WERI-Rb-1 (cell line): ENCODE data around the gene SCARF2.

Experiments
- DNase-seq: peaks from one replicate; pipeline ENCODE4 v3.0.0-alpha.2; 2020
- H3K27ac ChIP-seq: fragments of 250-450 bp; sonication (Bioruptor Pico); 2 replicates; pipeline ENCODE4 v1.5.1; 2020; ENCODE audit warnings: mild to moderate bottlenecking, moderate library complexity
- H3K27me3 ChIP-seq: fragments of 250-450 bp; sonication (Bioruptor Pico); 2 replicates; pipeline ENCODE4 v1.5.1; 2021; ENCODE audit warnings: mild to moderate bottlenecking, low read depth, moderate library complexity; ENCODE audit not compliant: insufficient read depth, severe bottlenecking
- H3K36me3 ChIP-seq: fragments of 250-450 bp; sonication (Bioruptor Pico); 2 replicates; pipeline ENCODE4 v1.5.1; 2020; ENCODE audit warnings: mild to moderate bottlenecking, moderate library complexity
- H3K4me3 ChIP-seq: 2 replicates; pipeline ENCODE4 v1.5.1; 2011; ENCODE audit warnings: low read depth, mild to moderate bottlenecking, control low read depth, low read length
- H3K9me3 ChIP-seq: fragments of 250-450 bp; sonication (Bioruptor Pico); 2 replicates; pipeline ENCODE4 v1.5.1; 2021; ENCODE audit warnings: mild to moderate bottlenecking, moderate library complexity; ENCODE audit not compliant: severe bottlenecking
- TF ChIP-seq, protein P1 (sequence below): IDR thresholded peaks from 2 replicates; pipeline ENCODE4 v1.5.1; 2011; ENCODE audit warnings: low read depth, mild to moderate bottlenecking, control low read depth, inconsistent platforms, low read length

SCARF2 gene

DNA sequence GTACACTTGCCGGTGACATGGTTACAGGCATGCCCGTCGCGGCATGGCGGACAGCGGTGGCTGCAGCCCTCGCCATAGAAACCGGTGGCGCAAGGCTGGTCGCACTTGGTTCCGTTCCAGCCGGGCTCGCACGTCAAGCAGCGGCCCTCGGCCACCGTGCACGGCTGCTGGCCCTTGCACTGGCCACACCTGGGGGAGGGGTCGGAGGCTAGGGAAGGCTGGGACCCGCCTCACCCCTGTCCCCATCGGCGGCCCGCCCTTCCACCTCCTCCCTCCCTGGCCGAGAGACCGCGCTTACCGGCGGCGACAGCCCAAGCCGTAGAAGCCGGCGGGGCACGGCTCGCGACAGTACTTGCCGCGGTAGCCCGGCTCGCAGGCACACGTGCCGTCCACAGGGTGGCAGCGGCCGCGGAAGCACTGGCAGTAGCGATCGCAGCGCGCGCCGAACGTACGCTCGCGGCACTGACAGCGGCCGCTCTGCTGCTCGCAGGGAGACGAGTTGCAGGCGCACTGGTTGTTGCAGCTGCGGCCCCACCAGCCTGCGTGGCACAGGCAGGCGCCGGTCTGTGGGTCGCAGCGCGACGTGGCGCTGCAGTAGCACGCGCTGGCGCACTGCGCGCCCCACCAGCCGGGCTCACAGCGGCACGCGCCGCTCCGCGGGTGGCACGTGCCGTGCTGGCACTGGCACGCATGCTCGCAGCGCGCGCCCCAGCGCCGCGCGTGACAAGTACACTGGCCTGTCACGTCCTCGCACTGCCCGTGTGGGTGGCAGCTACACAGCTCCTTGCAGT, 6.7 kb downstream of the SCARF2 start:
- Histone ChIP-seq H3K36me3 (peaks cover 27% of the 10 kb centered on the region), H3K27ac (no peak overlapping the region), H3K4me3 (peak overlapping the region; percentile 20; the same call in 1 of the 2 replicates), H3K27me3 (no peaks in the 10 kb centered on the region), H3K9me3 (no peaks in the 10 kb centered on the region)
- DNase-seq = no peak
- TF ChIP-seq, protein P1, sequence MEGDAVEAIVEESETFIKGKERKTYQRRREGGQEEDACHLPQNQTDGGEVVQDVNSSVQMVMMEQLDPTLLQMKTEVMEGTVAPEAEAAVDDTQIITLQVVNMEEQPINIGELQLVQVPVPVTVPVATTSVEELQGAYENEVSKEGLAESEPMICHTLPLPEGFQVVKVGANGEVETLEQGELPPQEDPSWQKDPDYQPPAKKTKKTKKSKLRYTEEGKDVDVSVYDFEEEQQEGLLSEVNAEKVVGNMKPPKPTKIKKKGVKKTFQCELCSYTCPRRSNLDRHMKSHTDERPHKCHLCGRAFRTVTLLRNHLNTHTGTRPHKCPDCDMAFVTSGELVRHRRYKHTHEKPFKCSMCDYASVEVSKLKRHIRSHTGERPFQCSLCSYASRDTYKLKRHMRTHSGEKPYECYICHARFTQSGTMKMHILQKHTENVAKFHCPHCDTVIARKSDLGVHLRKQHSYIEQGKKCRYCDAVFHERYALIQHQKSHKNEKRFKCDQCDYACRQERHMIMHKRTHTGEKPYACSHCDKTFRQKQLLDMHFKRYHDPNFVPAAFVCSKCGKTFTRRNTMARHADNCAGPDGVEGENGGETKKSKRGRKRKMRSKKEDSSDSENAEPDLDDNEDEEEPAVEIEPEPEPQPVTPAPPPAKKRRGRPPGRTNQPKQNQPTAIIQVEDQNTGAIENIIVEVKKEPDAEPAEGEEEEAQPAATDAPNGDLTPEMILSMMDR = peak; percentile 57

DNA sequence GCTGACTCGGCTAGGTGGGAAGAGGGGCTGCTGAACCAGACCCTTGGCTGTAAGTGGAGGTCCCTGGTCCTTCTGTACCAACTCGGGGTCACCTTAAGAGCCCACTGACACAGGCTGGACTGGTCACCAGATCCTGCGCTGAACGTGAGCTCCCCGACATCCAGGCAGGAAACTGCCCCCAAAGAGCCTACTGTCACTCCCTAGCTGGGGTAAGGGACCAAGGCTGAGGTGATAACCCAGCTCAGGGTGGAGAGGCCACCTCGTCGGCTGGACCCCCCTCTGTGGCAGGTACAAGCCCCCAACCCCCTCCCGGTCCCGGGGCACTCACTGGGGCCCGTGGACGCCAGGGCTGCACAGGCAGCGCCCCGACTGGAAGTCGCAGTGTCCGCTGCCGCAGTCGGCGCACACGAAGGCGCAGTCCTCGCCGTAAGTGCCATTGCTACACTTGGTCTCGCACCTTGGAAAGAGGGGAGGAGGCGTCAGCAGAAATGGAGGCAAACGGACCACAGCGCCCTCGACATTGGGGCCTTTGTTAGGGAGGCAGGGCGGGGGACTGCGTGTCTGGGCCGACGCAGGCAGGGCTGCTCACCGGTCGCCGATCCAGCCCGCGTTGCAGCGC, 7.4 kb downstream of the SCARF2 start:
- no peak for DNase-seq
- TF ChIP-seq, protein P1 = no peak
- Histone ChIP-seq H3K27me3 (no peaks in the 10 kb centered on the region), H3K27ac (no peak overlapping the region), H3K9me3 (no peaks in the 10 kb centered on the region), H3K36me3 (peaks cover 27% of the 10 kb centered on the region), H3K4me3 (no peak overlapping the region)

DNA sequence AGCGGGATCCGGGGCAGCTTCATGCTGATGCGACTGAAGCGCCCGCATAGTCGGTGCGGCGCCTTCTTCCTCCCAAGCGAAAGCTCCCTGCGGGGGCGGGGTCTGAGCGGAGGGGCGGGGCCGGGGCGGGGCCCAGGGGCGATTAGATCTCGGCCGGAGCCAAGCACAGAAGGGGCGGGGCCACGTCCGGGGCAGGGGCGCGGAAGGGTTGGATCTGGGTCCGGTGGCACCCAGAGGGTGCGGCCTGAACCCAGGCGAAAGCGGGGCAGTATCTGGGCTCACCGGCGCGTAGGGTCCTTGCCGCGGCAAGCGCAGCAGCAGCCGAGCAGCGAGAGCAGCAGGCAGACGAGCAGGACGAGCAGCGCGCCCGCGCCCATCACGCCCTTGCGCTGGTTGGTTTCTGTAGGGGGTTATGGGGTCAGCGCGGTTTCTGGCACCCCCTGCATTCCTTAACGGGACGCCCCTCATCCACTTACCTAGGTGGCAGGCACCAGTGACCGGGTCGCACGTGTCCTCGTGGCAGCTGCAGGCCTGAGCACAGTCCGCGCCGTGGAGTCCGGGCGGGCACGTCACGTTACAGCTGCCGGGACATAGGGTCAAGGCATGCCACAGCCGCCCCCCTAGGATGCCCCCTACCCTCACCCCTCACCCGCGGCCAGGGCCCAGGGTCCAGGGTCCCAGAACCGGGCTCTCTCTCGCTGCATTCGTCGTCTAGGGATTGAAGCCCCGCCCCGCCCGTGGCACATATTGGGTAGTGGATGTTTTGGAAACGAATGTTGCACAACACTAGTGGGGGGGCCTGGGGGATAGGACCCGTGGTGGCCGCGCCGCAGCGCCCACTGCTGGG, 8.1 kb downstream of the SCARF2 start:
- no peaks in the 10 kb centered on the region for H3K27me3 ChIP-seq
- TF ChIP-seq, protein P1 = no peak
- no peak overlapping the region for H3K27ac ChIP-seq
- no peaks in the 10 kb centered on the region for H3K9me3 ChIP-seq
- H3K4me3 ChIP-seq = no peak overlapping the region
- peaks cover 34% of the 10 kb centered on the region for H3K36me3 ChIP-seq
- no peak for DNase-seq

DNA sequence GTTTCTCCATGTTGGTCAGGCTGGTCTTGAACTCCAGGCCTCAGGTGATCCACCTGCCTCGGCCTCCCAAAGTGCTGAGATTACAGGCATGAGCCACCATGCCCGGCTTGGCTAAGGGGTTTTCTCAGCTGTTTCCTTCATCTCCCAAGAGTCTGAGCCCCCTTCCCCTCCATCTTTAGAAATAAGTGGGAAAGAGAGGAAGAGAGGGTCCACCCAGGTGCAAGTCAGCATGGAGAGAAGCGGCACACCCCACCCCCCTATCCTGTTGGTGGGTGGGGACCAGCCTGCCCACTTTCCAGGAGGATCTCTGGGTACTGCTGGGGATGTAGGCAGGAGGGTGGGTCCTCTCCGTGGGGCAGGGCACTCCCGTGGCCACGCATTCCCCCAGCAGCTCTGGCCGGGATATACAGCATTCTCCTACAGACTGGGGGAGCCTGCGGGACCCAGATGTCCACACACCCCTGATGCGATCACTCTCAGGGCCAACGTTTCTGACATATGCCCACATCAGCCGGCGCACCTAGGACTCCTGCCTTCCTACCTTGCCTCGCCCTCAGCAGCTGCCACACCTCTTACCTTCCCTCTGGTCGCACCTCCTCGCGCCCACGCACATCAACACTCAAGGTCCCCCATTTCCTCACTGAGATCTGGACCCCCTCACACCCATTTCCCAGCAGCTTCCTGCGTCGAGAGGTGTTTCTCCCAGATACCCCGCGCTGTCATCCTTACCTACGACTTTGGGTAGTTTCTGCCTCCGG, 8.9 kb downstream of the SCARF2 start:
- no peaks in the 10 kb centered on the region for H3K9me3 ChIP-seq
- no peaks in the 10 kb centered on the region for H3K27me3 ChIP-seq
- peaks cover 36% of the 10 kb centered on the region for H3K36me3 ChIP-seq
- no peak overlapping the region for H3K4me3 ChIP-seq
- TF ChIP-seq, protein P1 = no peak
- no peak for DNase-seq
- no peak overlapping the region for H3K27ac ChIP-seq

DNA sequence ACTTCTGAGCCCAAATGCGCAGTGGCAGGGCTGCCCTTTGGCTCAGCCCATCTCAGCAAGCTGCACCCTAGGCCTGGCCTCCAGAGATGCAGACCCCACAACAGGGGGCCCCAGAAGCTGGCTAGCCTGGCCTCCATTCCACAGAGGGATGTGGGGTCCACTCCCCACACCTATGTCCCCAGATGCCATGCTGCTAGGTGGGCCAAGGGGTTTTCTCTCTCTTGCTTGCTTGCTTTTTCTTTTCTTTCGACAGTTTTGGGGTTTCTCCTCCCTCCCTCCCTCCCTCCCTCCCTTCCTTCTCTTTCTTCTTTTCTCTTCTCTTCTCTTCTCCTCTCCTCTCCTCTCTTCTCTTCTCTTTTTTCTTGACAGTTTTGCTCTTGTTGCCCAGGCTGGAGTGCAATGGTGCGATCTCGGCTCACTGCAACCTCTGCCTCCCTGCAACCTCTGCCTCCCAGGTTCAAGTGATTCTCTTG, 9.6 kb downstream of the SCARF2 start:
- no peaks in the 10 kb centered on the region for H3K9me3 ChIP-seq
- H3K27ac ChIP-seq = no peak overlapping the region
- no peaks in the 10 kb centered on the region for H3K27me3 ChIP-seq
- DNase-seq = no peak
- H3K36me3 ChIP-seq = peaks cover 36% of the 10 kb centered on the region
- TF ChIP-seq, protein P1 = no peak
- no peak overlapping the region for H3K4me3 ChIP-seq
